OCI-LY1 (cell line): ENCODE data around the gene SUPT5H.

Source experiments
- H2AFZ ChIP-seq: fragments of 200-600 bp; sonication (generic), shearing (Covaris generic); 2 replicates; pipeline ENCODE4 v1.6.0; 2014; ENCODE audit warnings: antibody characterized with exemption, mild to moderate bottlenecking, low read length
- H3F3A ChIP-seq: fragments of 200-600 bp; sonication (generic), shearing (Covaris generic); 2 replicates; pipeline ENCODE4 v1.6.0; 2014; ENCODE audit warnings: mild to moderate bottlenecking, antibody characterized with exemption, low read length, moderate library complexity; ENCODE audit not compliant: insufficient read depth
- H3K27ac ChIP-seq: fragments of 200-600 bp; sonication (generic); 2 replicates; pipeline ENCODE4 v1.5.1; 2014; ENCODE audit warnings: low read length, mixed run types, mild to moderate bottlenecking, low read depth; ENCODE audit not compliant: poor library complexity, severe bottlenecking
- H3K27me3 ChIP-seq: fragments of 200-600 bp; sonication (generic); 2 replicates; pipeline ENCODE4 v1.6.0; 2014; ENCODE audit warnings: antibody characterized with exemption, mild to moderate bottlenecking, low read length, moderate library complexity; ENCODE audit not compliant: insufficient read depth
- H3K36me3 ChIP-seq: fragments of 200-600 bp; sonication (generic); 2 replicates; pipeline ENCODE4 v1.6.1; 2014; ENCODE audit warnings: mild to moderate bottlenecking, antibody characterized with exemption, low read length, moderate library complexity, mixed read lengths; ENCODE audit not compliant: insufficient read depth
- H3K4me1 ChIP-seq: fragments of 200-600 bp; sonication (generic); 2 replicates; pipeline ENCODE4 v1.5.1; 2014; ENCODE audit warnings: mild to moderate bottlenecking, low read length, moderate library complexity; ENCODE audit not compliant: insufficient read depth, severe bottlenecking
- H3K4me2 ChIP-seq: fragments of 200-600 bp; sonication (generic), shearing (Covaris generic); 2 replicates; pipeline ENCODE4 v1.6.1; 2014; ENCODE audit warnings: low read length
- H3K4me3 ChIP-seq: fragments of 200-600 bp; sonication (generic); 2 replicates; pipeline ENCODE4 v1.5.1; 2014; ENCODE audit warnings: low read length, low read depth, mild to moderate bottlenecking, mixed read lengths; ENCODE audit not compliant: poor library complexity, severe bottlenecking
- H3K79me2 ChIP-seq: fragments of 200-600 bp; shearing (Covaris generic); 2 replicates; pipeline ENCODE4 v1.6.1; 2016; ENCODE audit warnings: mixed run types, low read length, mixed read lengths; ENCODE audit not compliant: insufficient read depth
- H3K9ac ChIP-seq: fragments of 200-600 bp; sonication (generic), shearing (Covaris generic); 2 replicates; pipeline ENCODE4 v1.6.1; 2014; ENCODE audit warnings: mild to moderate bottlenecking, low read length, mixed read lengths
- H3K9me2 ChIP-seq: fragments of 200-600 bp; sonication (generic), shearing (Covaris generic); 2 replicates; pipeline ENCODE4 v1.6.1; 2014; ENCODE audit warnings: low read depth, mild to moderate bottlenecking, low read length, mixed read lengths
- H3K9me3 ChIP-seq: fragments of 200-600 bp; shearing (Covaris generic); 2 replicates; pipeline ENCODE4 v1.6.1; 2014; ENCODE audit warnings: low read length, mixed read lengths
- H4K20me1 ChIP-seq: fragments of 200-600 bp; sonication (generic), shearing (Covaris generic); 2 replicates; pipeline ENCODE4 v1.6.0; 2016; ENCODE audit warnings: mild to moderate bottlenecking, low read length; ENCODE audit not compliant: insufficient read depth
- CTCF ChIP-seq: fragments of 200-600 bp; sonication (generic), shearing (Covaris generic); IDR thresholded peaks from 2 replicates; pipeline ENCODE4 v1.5.1; 2017; ENCODE audit warnings: mild to moderate bottlenecking, antibody characterized with exemption, low read length, moderate library complexity, mixed read lengths
- EZH2 ChIP-seq: fragments of 200-600 bp; sonication (generic), shearing (Covaris generic); IDR thresholded peaks from 2 replicates; pipeline ENCODE4 v1.8.0; 2017; ENCODE audit warnings: borderline replicate concordance, mixed run types, mild to moderate bottlenecking, antibody characterized with exemption, low read length, moderate library complexity, mixed read lengths

The SUPT5H gene

DNA sequence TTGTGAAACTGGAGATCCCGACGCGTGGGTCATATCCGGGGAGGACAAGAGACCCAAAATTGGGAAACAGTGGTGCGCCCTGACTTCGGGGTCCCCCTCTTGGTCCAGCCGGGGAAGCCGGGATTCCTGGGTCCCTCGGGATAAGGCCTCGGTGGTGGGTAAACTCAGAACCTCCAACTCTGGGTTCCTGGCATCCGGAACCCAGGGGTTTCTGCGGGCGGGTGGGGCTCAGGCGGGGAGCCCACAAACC lies 38.0 kb upstream of the SUPT5H start:
- Histone ChIP-seq H2AFZ (no peak overlapping the region), H4K20me1 (no peaks in the 10 kb centered on the region), H3F3A (peaks cover 16% of the 10 kb centered on the region), H3K27me3 (no peaks in the 10 kb centered on the region), H3K4me1 (peaks cover 78% of the 10 kb centered on the region), H3K9me2 (no peaks in the 10 kb centered on the region), H3K9ac (peak overlapping the region; percentile 97), H3K27ac (peak overlapping the region; percentile 96), H3K36me3 (peaks cover 10% of the 10 kb centered on the region), H3K4me2 (peak overlapping the region; percentile 81), H3K79me2 (peaks cover 6% of the 10 kb centered on the region), H3K4me3 (peak overlapping the region; percentile 96), H3K9me3 (no peaks in the 10 kb centered on the region)
- TF ChIP-seq CTCF (no peak), EZH2 (no peak)

GRCh38 chr19:39407660-39408391 lies 37.6 kb upstream of the SUPT5H start:
- Histone ChIP-seq H3K36me3 (peaks cover 10% of the 10 kb centered on the region), H4K20me1 (no peaks in the 10 kb centered on the region), H3K4me1 (peaks cover 73% of the 10 kb centered on the region), H2AFZ (no peak overlapping the region), H3K27ac (peak overlapping the region; percentile 96), H3K27me3 (no peaks in the 10 kb centered on the region), H3K4me2 (peak overlapping the region; percentile 81), H3K4me3 (peak overlapping the region; percentile 96), H3K9ac (peak overlapping the region; percentile 97), H3K9me2 (no peaks in the 10 kb centered on the region), H3K9me3 (no peaks in the 10 kb centered on the region), H3F3A (peaks cover 16% of the 10 kb centered on the region), H3K79me2 (peaks cover 6% of the 10 kb centered on the region)
- TF ChIP-seq CTCF = no peak
- no peak for TF ChIP-seq EZH2

GRCh38 chr19:39408392-39409207 lies 36.8 kb upstream of the SUPT5H start:
- H3K4me1 ChIP-seq = peaks cover 68% of the 10 kb centered on the region
- peak overlapping the region; percentile 81 for H3K4me2 ChIP-seq
- H3K36me3 ChIP-seq = peaks cover 10% of the 10 kb centered on the region
- peaks cover 16% of the 10 kb centered on the region for H3F3A ChIP-seq
- TF ChIP-seq CTCF (no peak), EZH2 (no peak)
- no peak overlapping the region for H2AFZ ChIP-seq
- peak overlapping the region; percentile 97 for H3K9ac ChIP-seq
- H3K9me2 ChIP-seq = no peaks in the 10 kb centered on the region
- H3K4me3 ChIP-seq = peak overlapping the region; percentile 96
- H3K79me2 ChIP-seq = peaks cover 6% of the 10 kb centered on the region
- peak overlapping the region; percentile 96 for H3K27ac ChIP-seq
- H4K20me1 ChIP-seq = no peaks in the 10 kb centered on the region
- no peaks in the 10 kb centered on the region for H3K9me3 ChIP-seq
- no peaks in the 10 kb centered on the region for H3K27me3 ChIP-seq
